Measurements from ENCODE around the gene CDC26.

DNA sequence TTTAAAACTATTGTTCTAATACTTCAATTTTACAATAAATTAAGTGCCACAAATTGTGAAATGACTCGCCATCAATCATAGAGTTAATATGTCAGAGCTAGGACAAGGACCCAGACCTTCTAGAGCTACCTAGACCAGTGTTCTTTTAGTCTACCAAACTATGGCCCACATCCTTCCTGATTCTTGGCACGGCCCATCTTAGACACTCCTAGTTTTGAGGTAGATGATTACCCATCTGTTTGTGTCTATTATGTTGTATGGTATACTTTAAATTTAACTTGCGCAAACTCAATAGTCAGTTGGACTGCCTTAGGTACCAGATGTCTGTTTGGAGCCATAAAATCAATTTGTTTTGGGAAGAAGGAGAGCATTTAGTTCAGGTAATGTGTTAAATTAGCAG lies 17.5 kb downstream of the CDC26 start:
- TF ChIP-seq, protein P1, sequence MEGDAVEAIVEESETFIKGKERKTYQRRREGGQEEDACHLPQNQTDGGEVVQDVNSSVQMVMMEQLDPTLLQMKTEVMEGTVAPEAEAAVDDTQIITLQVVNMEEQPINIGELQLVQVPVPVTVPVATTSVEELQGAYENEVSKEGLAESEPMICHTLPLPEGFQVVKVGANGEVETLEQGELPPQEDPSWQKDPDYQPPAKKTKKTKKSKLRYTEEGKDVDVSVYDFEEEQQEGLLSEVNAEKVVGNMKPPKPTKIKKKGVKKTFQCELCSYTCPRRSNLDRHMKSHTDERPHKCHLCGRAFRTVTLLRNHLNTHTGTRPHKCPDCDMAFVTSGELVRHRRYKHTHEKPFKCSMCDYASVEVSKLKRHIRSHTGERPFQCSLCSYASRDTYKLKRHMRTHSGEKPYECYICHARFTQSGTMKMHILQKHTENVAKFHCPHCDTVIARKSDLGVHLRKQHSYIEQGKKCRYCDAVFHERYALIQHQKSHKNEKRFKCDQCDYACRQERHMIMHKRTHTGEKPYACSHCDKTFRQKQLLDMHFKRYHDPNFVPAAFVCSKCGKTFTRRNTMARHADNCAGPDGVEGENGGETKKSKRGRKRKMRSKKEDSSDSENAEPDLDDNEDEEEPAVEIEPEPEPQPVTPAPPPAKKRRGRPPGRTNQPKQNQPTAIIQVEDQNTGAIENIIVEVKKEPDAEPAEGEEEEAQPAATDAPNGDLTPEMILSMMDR (IDR thresholded peaks at IDR 0.05; ENCODE audit: poor library complexity): no peak
- TF ChIP-seq EZH2 (IDR thresholded peaks at IDR 0.05; ENCODE audit: borderline replicate concordance): no peak

Measured in hepatocyte (in vitro differentiated cells).